PC-3 (cell line): ENCODE data around the gene ZBTB7B. TPM values are rescaled to one million over a fixed set of nuclear protein-coding genes. Genes with fewer than 3 reads are reported as not detected.

Experiments
- ATAC-seq: fragments of 200-7000 bp; cut with Tn5 transposase; 2 replicates; pipeline ENCODE4 v1.9.1; 2020; ENCODE audit warnings: mild to moderate bottlenecking, moderate library complexity
- BruUV-seq: library from RNA; stranded (reverse); fragments of 400-500 nt; replicated peaks from 2 replicates; lab custom pipeline; 2021; lab: Mats Ljungman, UMichigan
- CTCF ChIA-PET: fragments of 300-600 bp; sonication (Branson Sonifier 250); formaldehyde crosslinking; loops from one replicate; lab custom pipeline; 2022; ENCODE audit warnings: antibody characterized with exemption; lab: Charles Lee
- POLR2A ChIA-PET: fragments of 300-600 bp; sonication (Branson Sonifier 250); formaldehyde crosslinking; loops from one replicate; lab custom pipeline; 2022; ENCODE audit warnings: antibody characterized with exemption; ENCODE audit not compliant: unreplicated experiment; lab: Charles Lee
- DNase-seq: peaks from one replicate; pipeline ENCODE4 v3.0.0-alpha.2; 2015
- H2AFZ ChIP-seq: fragments of 300-600 bp; sonication (generic); 2 replicates; pipeline ENCODE4 v1.6.0; 2016; ENCODE audit warnings: antibody characterized with exemption, low read length
- H3F3A ChIP-seq: fragments of 300-600 bp; sonication (generic); one replicate; pipeline ENCODE4 v1.6.0; 2017; ENCODE audit warnings: antibody characterized with exemption, low read length, control low read depth, mild to moderate bottlenecking; ENCODE audit not compliant: unreplicated experiment
- H3K27ac ChIP-seq: fragments of 300-600 bp; sonication (generic); 2 replicates; pipeline ENCODE4 v1.5.1; 2016; ENCODE audit warnings: mild to moderate bottlenecking, low read length
- H3K27me3 ChIP-seq: fragments of 300-600 bp; sonication (generic); 2 replicates; pipeline ENCODE4 v1.6.1; 2016; ENCODE audit warnings: low read length, mixed read lengths
- H3K36me3 ChIP-seq: fragments of 300-600 bp; sonication (generic); 2 replicates; pipeline ENCODE4 v1.6.1; 2016; ENCODE audit warnings: low read depth, mixed run types, low read length, mixed read lengths
- H3K4me1 ChIP-seq: fragments of 300-600 bp; sonication (generic); 2 replicates; pipeline ENCODE4 v1.5.1; 2016; ENCODE audit warnings: low read length; ENCODE audit not compliant: insufficient read depth
- H3K4me2 ChIP-seq: fragments of 300-600 bp; sonication (generic); 2 replicates; pipeline ENCODE4 v1.6.0; 2016; ENCODE audit warnings: low read length
- H3K4me3 ChIP-seq: fragments of 300-600 bp; sonication (generic); 2 replicates; pipeline ENCODE4 v1.5.1; 2016; ENCODE audit warnings: mild to moderate bottlenecking, low read length, mixed read lengths
- H3K79me2 ChIP-seq: fragments of 300-600 bp; sonication (generic); 2 replicates; pipeline ENCODE4 v1.6.1; 2017; ENCODE audit warnings: low read length, mixed read lengths
- H3K9ac ChIP-seq: fragments of 300-600 bp; sonication (generic); 2 replicates; pipeline ENCODE4 v1.6.0; 2016; ENCODE audit warnings: mild to moderate bottlenecking, low read length
- H3K9me2 ChIP-seq: fragments of 300-600 bp; sonication (generic); replicated peaks from 2 replicates; pipeline ENCODE4 v1.6.1; 2016; ENCODE audit warnings: mixed run types, low read length, mixed read lengths
- H3K9me3 ChIP-seq: fragments of 300-600 bp; sonication (generic); 2 replicates; pipeline ENCODE4 v1.6.1; 2016; ENCODE audit warnings: low read length, mixed read lengths
- H4K20me1 ChIP-seq: fragments of 300-600 bp; sonication (generic); 2 replicates; pipeline ENCODE4 v1.6.1; 2016; ENCODE audit warnings: low read length, mixed read lengths
- EZH2 ChIP-seq: fragments of 300-600 bp; sonication (generic); IDR thresholded peaks from one replicate; pipeline ENCODE4 v1.6.1; 2017; ENCODE audit warnings: antibody characterized with exemption, mild to moderate bottlenecking, low read length; ENCODE audit not compliant: unreplicated experiment
- EZH2phosphoT487 ChIP-seq: fragments of 300-600 bp; sonication (generic); IDR thresholded peaks from 2 replicates; pipeline ENCODE4 v1.6.1; 2018; ENCODE audit warnings: mild to moderate bottlenecking, antibody characterized with exemption, low read length, borderline replicate concordance
- intact Hi-C: fragments of 100-400 bp; cut with micrococcal nuclease; formaldehyde crosslinking; loops from 2 replicates; pipeline ENCODE4 v1.9.0; 2023
- total RNA-seq: library from RNA; depleted of rRNA; stranded (reverse); fragments of >200 nt; gene quantifications from 2 replicates; pipeline ENCODE4 v1.2.3, GENCODE V29; 2014
- TF ChIP-seq, protein P1 (sequence below): fragments of 300-600 bp; sonication (generic); conservative IDR thresholded peaks from 2 replicates; pipeline ENCODE4 v1.5.1; 2017; ENCODE audit warnings: antibody characterized with exemption, low read depth, mild to moderate bottlenecking, low read length

The ZBTB7B gene
- total RNA-seq, 1 experiment from 2014 or later, result 39.7 TPM

DNA sequence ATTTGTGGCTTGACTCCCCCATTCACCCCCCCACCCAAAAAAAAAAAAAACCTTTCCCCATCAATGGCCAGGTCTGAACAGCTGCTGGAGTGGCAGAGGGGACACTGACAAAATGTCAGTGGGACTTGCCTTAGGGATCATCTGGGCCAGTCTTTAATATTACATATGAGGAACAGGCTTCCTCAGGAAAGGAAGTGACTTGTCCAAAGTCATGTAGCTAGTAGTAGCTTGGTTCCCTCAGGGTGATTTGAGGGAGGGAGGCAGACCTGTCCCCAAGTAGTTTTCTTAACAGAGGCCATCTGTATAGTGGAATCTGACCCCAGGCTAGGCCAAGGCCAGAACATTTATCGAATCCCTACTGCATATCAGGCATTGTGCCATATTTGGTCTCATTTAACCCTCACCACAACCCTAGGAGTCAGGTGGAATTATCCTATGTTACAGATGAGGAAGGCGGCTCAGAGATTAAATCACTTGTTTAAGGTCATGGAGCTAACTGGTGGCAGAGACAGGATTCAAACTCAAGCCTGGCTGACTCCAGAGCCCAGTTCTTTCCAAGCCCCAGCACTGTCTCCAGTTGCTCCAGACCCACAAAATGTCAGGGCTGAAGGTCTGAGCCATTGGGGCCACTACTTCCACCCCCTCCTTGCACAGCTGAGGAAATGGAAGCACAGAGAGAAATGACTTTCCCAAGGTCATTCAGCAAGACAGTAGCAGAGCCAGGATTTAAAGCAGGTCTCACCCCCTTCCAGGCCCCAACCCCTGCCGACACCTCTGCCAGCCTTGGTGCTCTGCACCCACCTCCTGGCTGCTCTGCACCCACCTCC, 10.4 kb downstream of the ZBTB7B start:
- H3K27ac ChIP-seq, result no peak overlapping the region
- POLR2A ChIA-PET, result interaction anchor here (0.6 kb wide), 1 partner anchor 448 kb away, joined by 3 read pairs; no protein-coding TSS in a partner anchor
- H3K4me2 ChIP-seq, result no peak overlapping the region
- no peak for DNase-seq
- H3K27me3 ChIP-seq, result no peaks in the 10 kb centered on the region
- intact Hi-C loops, result no loop called here
- TF ChIP-seq EZH2phosphoT487 (no peak), EZH2 (no peak)
- TF ChIP-seq, protein P1, sequence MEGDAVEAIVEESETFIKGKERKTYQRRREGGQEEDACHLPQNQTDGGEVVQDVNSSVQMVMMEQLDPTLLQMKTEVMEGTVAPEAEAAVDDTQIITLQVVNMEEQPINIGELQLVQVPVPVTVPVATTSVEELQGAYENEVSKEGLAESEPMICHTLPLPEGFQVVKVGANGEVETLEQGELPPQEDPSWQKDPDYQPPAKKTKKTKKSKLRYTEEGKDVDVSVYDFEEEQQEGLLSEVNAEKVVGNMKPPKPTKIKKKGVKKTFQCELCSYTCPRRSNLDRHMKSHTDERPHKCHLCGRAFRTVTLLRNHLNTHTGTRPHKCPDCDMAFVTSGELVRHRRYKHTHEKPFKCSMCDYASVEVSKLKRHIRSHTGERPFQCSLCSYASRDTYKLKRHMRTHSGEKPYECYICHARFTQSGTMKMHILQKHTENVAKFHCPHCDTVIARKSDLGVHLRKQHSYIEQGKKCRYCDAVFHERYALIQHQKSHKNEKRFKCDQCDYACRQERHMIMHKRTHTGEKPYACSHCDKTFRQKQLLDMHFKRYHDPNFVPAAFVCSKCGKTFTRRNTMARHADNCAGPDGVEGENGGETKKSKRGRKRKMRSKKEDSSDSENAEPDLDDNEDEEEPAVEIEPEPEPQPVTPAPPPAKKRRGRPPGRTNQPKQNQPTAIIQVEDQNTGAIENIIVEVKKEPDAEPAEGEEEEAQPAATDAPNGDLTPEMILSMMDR, result no peak
- no peaks in the 10 kb centered on the region for H3F3A ChIP-seq
- H3K4me1 ChIP-seq, result peaks cover 14% of the 10 kb centered on the region
- H3K4me3 ChIP-seq, result no peak overlapping the region
- ATAC-seq, result no peak
- H3K36me3 ChIP-seq, result peaks cover 34% of the 10 kb centered on the region
- H4K20me1 ChIP-seq, result no peaks in the 10 kb centered on the region
- no peaks in the 10 kb centered on the region for H3K9me3 ChIP-seq
- no TSS peak for BruUV-seq
- H3K9ac ChIP-seq, result no peak overlapping the region
- CTCF ChIA-PET, result no interaction called here
- no peak overlapping the region for H2AFZ ChIP-seq
- no peaks in the 10 kb centered on the region for H3K9me2 ChIP-seq
- peaks cover 52% of the 10 kb centered on the region for H3K79me2 ChIP-seq

- TF ChIP-seq EZH2 (no peak), EZH2phosphoT487 (no peak)
- TF ChIP-seq, protein P1, result no peak
- Histone ChIP-seq H3F3A (no peaks in the 10 kb centered on the region), H3K79me2 (peaks cover 45% of the 10 kb centered on the region), H3K27me3 (no peaks in the 10 kb centered on the region), H3K36me3 (peaks cover 34% of the 10 kb centered on the region), H3K9ac (no peak overlapping the region), H3K4me2 (no peak overlapping the region), H3K4me3 (no peak overlapping the region), H3K9me3 (no peaks in the 10 kb centered on the region), H3K9me2 (no peaks in the 10 kb centered on the region), H4K20me1 (no peaks in the 10 kb centered on the region), H3K4me1 (peaks cover 20% of the 10 kb centered on the region), H2AFZ (no peak overlapping the region), H3K27ac (no peak overlapping the region)
- ChIA-PET POLR2A (no interaction called here), CTCF (no interaction called here)
- DNase-seq (no peak), ATAC-seq (no peak)
- intact Hi-C loops, result no loop called here
- BruUV-seq, result no TSS peak
Observed at GRCh38 chr1:155013632-155014031, 11.0 kb downstream of the ZBTB7B start.
